Measurements from ENCODE around the gene TNS1. TPM values are rescaled to one million over a fixed set of nuclear protein-coding genes. Genes with fewer than 3 reads are reported as not detected.

TNS1 gene
- total and polyA plus RNA-seq, 2 experiments from 2014 or later = 16.2 to 27.6 TPM

DNA sequence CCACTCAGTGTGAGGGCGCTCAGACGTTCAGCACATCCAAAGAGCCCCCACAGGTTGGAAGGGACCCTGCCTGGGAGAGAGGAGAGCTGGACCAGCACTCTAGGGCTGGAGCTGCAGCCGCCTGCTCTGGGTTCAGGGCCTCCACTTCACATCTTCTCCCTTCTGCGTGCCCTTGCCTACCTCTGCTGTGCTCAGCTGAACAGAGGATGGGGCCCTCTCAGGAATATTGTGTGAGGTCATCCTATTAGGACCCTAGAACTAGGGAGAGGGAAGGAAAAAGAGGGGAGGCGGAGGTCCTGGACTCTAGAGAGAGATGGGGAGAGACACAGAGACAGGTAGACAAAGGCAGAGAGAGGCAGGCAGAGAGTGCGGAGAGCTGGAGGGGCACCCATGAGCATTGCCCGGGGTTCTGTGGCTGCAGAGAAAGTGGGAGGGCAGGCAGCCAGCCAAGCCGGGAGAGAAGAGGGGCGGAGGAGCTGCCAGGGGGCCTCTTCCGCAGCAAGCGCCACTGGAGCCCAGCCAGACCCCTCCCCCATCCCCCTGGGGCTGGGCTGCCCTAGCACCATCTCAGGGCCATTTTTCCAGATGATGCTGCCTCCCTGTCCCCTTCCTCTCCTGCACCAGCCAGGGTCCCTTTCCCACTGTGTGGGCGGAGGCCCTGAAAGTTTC, 8.3 kb upstream of the TNS1 start:
- H4K20me1 ChIP-seq (ENCODE audit: insufficient read depth, poor library complexity, severe bottlenecking) = no peaks in the 10 kb centered on the region
- peaks cover 20% of the 10 kb centered on the region for H3K4me1 ChIP-seq (ENCODE audit: insufficient read depth)
- 50% methylated on average over 11 of the region's 12 CpGs for WGBS (ENCODE audit: low lambda C conversion rate, missing lambda C conversion rate)
- H3K27me3 ChIP-seq = peaks cover 27% of the 10 kb centered on the region
- H3K27ac ChIP-seq = no peak overlapping the region
- H3K36me3 ChIP-seq (replicated peaks; ENCODE audit: insufficient read depth, low read depth) = no peaks in the 10 kb centered on the region
- peak overlapping the region; percentile 100 for H3K4me2 ChIP-seq
- TF ChIP-seq, protein P1, sequence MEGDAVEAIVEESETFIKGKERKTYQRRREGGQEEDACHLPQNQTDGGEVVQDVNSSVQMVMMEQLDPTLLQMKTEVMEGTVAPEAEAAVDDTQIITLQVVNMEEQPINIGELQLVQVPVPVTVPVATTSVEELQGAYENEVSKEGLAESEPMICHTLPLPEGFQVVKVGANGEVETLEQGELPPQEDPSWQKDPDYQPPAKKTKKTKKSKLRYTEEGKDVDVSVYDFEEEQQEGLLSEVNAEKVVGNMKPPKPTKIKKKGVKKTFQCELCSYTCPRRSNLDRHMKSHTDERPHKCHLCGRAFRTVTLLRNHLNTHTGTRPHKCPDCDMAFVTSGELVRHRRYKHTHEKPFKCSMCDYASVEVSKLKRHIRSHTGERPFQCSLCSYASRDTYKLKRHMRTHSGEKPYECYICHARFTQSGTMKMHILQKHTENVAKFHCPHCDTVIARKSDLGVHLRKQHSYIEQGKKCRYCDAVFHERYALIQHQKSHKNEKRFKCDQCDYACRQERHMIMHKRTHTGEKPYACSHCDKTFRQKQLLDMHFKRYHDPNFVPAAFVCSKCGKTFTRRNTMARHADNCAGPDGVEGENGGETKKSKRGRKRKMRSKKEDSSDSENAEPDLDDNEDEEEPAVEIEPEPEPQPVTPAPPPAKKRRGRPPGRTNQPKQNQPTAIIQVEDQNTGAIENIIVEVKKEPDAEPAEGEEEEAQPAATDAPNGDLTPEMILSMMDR (IDR thresholded peaks at IDR 0.05; ENCODE audit: poor library complexity) = no peak
- TF ChIP-seq EZH2phosphoT487 (IDR thresholded peaks at IDR 0.05; ENCODE audit: low read depth, severe bottlenecking, unreplicated experiment) = no peak
- TF ChIP-seq EZH2 (IDR thresholded peaks at IDR 0.05; ENCODE audit: borderline replicate concordance) = no peak
- no peaks in the 10 kb centered on the region for H3K9me3 ChIP-seq (ENCODE audit: low read depth)
- DNase-seq (ENCODE audit: low spot score) = peak; percentile 52
- H3K4me3 ChIP-seq = no peak overlapping the region
- H2AFZ ChIP-seq = no peak overlapping the region
- H3K9me2 ChIP-seq (replicated peaks; ENCODE audit: insufficient read depth) = no peaks in the 10 kb centered on the region
- H3K79me2 ChIP-seq = no peaks in the 10 kb centered on the region

GRCh38 chr2:218010140-218010983, 7.6 kb upstream of the TNS1 start:
- WGBS (ENCODE audit: low lambda C conversion rate, missing lambda C conversion rate) = 4% methylated on average over 41 of the region's 72 CpGs

GRCh38 chr2:218009765-218010139, 7.0 kb upstream of the TNS1 start:
- Histone ChIP-seq H3K9me3 (ENCODE audit: low read depth) (no peaks in the 10 kb centered on the region), H3K4me3 (peak overlapping the region; percentile 70), H4K20me1 (ENCODE audit: insufficient read depth, poor library complexity, severe bottlenecking) (no peaks in the 10 kb centered on the region), H3K27ac (no peak overlapping the region), H3K79me2 (no peaks in the 10 kb centered on the region), H3K36me3 (replicated peaks; ENCODE audit: insufficient read depth, low read depth) (no peaks in the 10 kb centered on the region), H3K4me2 (peak overlapping the region; percentile 100), H2AFZ (peak overlapping the region; percentile 61), H3K27me3 (peaks cover 27% of the 10 kb centered on the region), H3K4me1 (ENCODE audit: insufficient read depth) (peaks cover 20% of the 10 kb centered on the region), H3K9me2 (replicated peaks; ENCODE audit: insufficient read depth) (no peaks in the 10 kb centered on the region)
- 2% methylated on average over 13 of the region's 20 CpGs for WGBS (ENCODE audit: low lambda C conversion rate, missing lambda C conversion rate)
- TF ChIP-seq EZH2phosphoT487 (IDR thresholded peaks at IDR 0.05; ENCODE audit: low read depth, severe bottlenecking, unreplicated experiment) = no peak
- no peak for TF ChIP-seq EZH2 (IDR thresholded peaks at IDR 0.05; ENCODE audit: borderline replicate concordance)
- TF ChIP-seq, protein P1 (IDR thresholded peaks at IDR 0.05; ENCODE audit: poor library complexity) = no peak
- no peak for DNase-seq (ENCODE audit: low spot score)

More at GRCh38 chr2:218010140-218010983, 7.6 kb upstream of the TNS1 start:
- Histone ChIP-seq H3K4me1 (ENCODE audit: insufficient read depth) (peaks cover 20% of the 10 kb centered on the region), H3K27me3 (peaks cover 27% of the 10 kb centered on the region), H3K4me2 (peak overlapping the region; percentile 100), H3K4me3 (peak overlapping the region; percentile 70), H4K20me1 (ENCODE audit: insufficient read depth, poor library complexity, severe bottlenecking) (no peaks in the 10 kb centered on the region), H2AFZ (peak overlapping the region; percentile 61), H3K9me2 (replicated peaks; ENCODE audit: insufficient read depth) (no peaks in the 10 kb centered on the region), H3K9me3 (ENCODE audit: low read depth) (no peaks in the 10 kb centered on the region), H3K36me3 (replicated peaks; ENCODE audit: insufficient read depth, low read depth) (no peaks in the 10 kb centered on the region), H3K79me2 (no peaks in the 10 kb centered on the region), H3K27ac (no peak overlapping the region)
- peak; percentile 76 for DNase-seq (ENCODE audit: low spot score)
- TF ChIP-seq, protein P1 (IDR thresholded peaks at IDR 0.05; ENCODE audit: poor library complexity) = peak; percentile 55
- TF ChIP-seq EZH2phosphoT487 (IDR thresholded peaks at IDR 0.05; ENCODE audit: low read depth, severe bottlenecking, unreplicated experiment) = no peak

All from hepatocyte (in vitro differentiated cells).